GM21717 (cell line): ENCODE results near the gene GPR150.
"Not testable (repeated sequence)": the region's sequence is repeated elsewhere in the genome, so short reads cannot be mapped to it uniquely, and the experiment has no call there.

Source experiments
- ATAC-seq: cut with Tn5 transposase; IDR thresholded peaks from one replicate; pipeline ENCODE4 v1.9.1; 2021; ENCODE audit warnings: mild to moderate bottlenecking, moderate library complexity; ENCODE audit not compliant: unreplicated experiment

GPR150 gene

DNA sequence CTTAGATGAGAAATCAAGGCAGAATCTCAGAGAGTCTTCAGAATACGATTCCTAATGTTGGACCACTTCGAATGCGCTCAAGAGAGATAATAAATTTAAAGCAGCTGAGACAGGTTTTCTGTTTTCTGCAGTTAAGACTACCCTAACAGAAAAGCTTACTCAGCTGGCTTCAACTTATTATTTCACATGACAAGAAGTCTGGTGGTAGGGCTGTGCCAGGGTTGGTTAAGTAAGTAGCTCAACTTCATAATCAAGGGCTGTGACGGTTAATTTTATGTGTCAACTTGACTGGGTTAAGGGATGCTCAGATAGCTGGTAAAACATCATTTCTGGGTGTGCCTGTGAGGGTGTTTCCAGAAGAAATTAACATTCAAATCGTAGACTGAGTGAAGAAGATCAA lies 3.8 kb downstream of the GPR150 start:
- no peak for ATAC-seq

DNA sequence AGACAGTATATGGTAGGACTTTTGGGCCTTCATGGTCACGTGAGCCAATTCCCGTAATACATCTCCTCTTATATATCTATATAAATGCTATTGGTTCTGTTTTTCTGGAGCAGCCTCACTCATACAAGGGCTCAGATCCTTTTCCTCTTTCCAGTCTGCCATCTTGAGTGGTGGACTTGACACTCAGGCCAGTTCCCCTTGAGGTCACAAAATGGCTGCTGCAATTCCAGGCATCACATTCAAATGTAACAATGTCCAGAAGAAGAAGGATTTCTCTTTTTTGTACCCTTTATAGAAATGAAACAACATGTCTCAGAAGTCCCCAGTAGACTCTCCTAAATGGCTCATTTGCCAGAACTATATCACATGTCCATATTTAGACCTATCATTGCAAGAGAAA lies 4.5 kb downstream of the GPR150 start:
- no peak for ATAC-seq

DNA sequence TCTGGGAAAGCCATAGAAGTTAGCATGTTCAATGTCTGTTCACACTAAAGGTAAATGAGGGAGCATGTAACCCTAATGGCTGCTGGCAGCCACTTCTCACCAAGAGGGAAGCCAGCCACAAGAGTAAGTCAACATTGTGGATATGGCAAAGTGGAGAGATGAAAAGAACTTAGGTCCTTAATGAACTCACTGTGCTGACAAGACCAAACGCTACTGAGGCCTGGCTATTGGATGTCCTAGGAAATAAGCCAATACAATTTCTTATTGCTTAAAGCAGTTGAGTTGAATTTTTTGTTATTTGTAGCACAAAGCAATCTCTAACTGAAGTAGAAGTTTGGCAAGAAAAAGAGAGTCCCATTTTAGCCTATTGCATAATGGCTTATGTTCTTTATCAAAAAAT lies 6.8 kb downstream of the GPR150 start:
- no peak for ATAC-seq

DNA sequence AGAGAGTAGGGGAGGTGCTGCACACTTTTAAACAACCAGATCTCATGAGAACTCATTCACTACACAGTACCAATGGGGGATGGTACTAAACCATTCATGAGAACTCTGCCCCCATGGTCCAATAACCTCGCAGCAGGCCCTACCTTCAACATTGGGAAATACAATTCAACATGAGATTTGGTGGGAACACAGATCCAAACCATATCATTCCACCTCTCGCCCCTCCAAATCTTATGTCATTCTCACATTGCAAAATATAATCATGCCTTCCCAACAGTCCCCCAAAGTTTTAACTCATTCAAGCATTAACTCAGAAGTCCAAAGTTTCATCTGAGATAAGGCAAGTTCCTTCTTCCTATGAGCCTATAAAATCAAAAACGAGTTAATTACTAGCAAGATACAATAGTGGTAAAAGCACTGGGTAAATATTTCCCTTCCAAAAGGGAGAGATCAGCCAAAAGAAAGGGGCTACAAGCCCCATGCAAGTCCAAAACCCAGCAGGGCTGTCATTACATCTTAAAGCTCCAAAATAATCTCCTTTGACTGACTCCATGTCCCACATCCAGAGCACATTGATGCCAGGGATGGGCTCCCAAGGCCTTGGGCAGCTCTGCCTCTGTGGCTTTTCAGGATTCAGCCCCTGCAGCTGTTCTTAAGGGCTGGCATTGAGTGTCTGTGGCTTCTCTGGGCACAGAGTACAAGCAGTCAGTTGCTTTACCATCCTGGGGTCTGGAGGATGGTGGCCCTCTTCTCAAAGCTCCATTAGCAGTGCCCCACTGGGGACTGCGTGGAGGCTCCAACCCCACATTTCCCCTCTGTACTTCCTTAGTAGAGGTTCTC lies 8.3 kb downstream of the GPR150 start:
- ATAC-seq, result no peak

DNA sequence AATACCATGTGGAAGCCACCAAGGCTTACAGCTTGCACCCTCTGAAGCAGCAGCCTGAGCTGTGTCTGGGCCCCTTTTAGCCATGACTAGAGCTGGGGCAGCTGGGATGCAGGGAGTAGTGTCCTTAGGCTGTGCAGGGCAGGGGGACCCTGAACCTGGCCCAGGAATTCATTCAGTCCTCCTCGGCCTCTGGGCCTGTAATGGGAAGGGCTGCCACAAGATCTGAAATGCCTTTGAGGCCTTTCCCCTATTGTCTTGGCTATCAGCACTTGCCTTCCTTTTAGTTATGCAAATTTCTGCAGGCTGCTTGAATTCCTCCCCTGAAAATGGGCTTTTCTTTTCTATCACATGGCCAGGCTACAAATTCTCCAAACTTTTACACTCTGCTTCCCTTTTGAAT lies 9.0 kb downstream of the GPR150 start:
- no peak for ATAC-seq

DNA sequence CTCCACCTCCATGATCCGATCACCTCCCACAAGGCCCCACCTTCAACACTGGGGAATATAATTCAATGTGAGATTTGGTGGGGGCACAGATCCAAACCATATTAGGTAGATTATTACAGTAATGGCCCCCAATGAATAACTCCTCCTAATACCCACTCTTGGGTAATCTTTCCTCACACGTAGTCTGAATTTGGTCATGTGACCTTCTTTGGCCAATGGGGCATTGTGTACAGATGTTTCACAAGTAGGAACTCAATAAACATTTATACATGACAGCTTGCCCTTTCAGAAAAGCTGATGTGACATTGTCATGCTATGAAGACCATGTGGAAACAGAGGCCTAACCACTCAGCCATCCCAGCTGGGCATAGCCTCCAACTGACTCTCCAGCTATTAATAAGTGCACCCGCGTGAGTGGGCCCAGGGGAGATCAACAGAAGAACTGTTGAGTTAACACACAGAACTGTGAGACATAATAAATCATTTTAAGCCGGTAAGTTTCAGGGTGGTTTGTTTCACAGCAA lies 10.6 kb downstream of the GPR150 start:
- ATAC-seq, result no peak

DNA sequence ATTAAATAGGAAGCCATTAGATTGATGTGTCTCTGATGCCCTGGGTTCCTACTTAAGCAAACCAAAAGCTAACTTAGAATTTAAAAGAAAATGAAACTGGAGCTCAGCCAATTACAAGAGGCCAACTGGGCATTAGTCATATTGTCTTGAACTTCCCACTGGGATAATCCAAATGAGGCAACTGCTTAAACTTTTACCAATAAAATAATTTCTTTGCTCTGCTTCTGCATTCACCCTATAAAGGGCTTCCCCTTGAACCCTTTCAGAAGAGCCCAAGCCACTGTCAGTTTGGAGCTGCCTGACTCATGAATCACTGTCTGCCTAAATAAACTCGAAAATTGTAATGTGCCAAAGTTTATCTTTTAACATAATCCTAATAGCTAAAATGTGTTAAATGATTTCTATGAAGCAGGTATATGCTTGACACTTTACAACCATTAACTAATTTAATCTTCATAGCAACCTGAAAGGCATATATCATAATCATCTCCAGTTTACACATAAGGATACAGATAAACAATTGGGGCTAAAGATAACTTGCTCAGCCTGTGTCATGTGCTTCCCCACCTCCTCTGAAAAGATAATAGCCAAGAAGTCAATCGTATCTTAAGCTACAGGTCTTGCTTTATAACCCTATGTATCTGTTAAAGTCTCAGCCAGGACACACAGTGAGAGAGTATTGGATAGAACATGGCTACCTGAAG lies 11.5 kb downstream of the GPR150 start:
- no peak for ATAC-seq

DNA sequence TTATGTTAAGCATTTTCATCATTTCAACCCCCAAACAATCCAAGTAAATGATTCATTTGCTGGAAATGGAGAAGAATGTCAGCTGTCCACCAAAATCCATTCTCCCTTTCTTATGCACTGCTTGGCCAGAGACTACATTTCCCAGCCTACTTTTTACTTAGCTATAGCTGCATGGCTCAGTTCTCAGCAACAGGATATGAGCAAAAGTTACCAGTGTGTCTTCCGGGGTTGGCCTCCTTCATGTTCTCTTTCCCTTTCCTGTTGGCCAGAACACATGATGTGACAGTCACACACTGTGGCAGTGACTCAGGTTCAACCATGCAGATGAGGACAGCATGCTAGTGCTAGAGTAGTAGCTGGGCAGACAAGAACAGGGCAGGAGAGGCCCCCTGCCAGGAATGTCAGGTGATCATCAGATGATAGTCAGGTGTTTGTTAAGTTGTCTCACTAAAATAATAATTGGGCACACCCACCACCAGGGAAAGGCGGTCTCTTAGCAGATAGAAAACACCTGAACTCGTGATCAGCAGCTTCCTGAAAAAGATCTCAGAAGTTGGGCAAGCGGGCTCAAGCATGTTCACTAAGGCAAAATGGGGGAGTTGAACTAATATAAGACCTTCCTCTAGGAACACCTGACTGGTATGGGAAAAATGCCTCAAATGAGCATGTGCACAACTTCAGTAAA lies 12.2 kb downstream of the GPR150 start:
- peak; percentile 87 for ATAC-seq

DNA sequence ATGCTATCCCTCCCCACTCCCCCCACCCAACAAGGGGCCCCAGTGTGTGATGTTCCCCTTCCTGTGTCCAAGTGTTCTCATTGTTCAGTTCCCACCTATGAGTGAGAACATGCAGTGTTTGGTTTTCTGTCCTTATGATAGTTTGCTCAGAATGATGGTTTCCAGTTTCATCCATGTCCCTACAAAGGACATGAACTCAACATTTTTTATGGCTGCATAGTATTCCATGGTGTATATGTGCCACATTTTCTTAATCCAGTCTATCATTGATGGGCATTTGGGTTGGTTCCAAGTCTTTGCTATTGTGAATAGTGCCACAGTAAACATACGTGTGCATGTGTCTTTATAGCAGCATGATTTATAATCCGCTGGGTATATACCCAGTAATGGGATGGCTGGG lies 13.1 kb downstream of the GPR150 start:
- ATAC-seq, result not testable (repeated sequence)

DNA sequence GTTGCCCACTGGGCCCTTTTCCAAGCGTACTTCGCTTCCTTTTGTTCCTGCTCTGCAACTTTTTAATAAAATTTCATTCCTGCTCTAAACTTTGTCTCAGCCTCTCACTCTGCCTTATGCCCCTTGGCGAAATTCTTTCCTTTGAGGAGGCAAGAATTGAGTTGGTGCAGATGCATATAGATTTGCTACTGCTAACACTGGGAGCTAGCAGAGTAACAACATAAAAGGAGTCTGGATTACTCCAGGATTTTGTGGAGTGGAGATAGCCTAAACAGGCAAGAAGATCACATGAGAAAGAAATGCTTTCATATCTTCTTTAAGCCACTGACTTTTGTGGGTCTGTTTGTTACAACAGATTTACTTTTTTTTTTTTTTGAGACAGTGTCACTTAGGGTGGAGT lies 13.8 kb downstream of the GPR150 start:
- no peak for ATAC-seq

DNA sequence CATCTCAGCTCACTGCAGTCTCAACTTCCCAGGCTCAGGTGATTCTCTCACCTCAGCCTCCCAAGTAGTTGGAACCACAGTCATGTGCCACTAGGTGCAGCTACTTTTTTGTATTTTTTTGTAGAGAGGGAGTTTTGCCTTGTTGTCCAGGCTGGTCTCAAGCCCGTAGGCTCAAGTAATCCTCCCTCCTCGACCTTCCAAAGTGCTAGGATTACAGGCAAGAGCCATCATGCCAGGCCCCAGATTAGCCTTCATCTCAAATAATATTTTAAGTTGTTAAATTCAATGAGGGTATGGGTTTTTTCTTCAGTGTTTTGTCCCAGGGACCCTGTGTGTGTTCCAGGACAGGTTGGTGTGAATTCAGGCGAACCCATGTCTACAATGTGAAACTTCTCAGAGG lies 14.2 kb downstream of the GPR150 start:
- no peak for ATAC-seq

DNA sequence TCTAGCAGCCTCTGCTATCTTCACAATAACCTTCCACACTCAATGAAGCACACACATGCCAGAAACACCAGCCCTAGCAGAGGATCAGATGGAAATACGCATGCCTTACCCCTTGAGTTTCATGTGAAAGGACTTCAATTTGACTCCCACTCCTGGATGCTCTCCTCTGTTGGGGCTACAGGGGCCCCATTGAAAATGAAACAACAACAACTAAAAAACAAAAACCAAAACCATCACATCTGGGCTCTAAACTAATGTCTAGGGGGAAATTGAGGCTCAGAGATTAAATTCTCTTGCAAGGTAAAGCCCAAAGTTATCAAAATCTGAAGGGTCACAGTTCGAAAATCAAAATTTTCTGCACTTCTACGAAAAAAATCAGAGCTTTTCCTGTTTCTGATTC lies 18.7 kb downstream of the GPR150 start:
- no peak for ATAC-seq

DNA sequence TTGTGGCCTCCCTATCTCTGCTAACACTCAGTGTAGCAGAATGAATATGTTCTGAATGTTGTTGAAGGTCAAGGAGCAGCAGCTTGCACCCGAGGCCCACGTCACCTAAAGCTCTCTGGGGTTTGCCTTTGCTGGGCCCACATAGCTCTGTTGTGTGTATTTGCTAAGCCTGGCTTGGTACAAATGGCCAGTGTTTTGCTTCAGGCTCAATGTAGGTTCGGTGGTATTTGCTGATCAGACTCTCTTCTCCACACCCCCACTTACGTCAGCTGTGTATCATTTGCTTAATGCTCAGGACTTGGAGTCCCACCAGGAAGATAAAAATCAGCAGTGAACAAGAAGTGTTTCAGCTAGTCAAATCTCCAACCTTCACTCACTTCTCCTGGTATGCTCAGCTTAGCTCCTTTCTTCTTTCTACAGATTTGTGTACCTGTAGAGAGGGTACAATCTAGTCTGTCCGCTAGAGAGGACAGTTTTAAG lies 21.9 kb downstream of the GPR150 start:
- ATAC-seq, result no peak

DNA sequence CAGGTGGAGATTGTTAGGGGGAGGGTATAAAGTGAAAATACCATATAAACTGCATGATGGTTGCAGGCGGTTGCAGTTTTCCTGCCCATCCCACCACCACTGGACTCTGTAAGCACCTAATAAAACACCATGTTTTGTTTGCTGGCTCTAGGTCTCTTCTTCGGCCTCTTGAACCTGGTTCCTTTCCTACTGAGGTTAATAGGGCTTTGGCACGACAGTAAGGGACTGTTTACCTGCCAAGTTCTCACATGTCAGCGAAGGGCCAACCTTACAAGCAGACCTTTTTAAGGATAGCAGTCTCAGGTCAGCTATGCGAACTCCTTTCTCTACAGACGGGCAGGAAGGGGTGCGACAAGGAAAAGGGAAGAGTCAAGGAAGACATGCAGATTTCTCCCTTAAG lies 23.3 kb downstream of the GPR150 start:
- ATAC-seq, result no peak

DNA sequence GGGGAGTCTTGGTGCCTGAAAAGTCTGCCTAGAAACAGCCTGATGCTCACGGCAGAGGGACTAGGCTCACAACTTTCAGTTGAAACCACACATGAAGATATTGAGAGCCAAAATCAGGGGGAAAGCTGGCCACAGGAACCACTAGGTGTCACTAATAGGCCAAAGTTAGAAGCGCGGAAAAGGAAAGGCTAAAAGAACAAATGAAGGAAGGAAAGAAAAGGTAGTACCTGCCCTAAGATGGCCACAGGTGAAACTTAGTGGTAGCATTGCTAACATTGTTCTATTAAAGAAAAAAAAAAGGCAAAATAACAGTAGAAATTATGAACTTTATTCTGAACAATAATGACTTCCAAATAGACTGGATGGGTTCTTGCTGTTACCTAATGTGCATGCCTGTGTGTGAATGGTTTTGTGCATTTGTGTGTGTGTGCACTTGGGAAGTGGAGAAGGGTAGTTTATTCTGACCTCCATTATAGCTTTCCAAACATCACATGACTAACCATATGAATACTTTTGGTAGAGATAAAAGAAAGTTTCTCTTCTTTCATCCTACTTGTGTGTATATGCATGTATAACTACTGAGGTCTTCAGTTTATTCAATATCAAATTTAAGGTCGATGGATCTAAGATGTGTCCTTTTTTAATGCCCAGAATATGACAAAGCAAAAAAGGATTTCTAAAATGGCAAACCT lies 24.6 kb downstream of the GPR150 start:
- peak; percentile 45 for ATAC-seq

DNA sequence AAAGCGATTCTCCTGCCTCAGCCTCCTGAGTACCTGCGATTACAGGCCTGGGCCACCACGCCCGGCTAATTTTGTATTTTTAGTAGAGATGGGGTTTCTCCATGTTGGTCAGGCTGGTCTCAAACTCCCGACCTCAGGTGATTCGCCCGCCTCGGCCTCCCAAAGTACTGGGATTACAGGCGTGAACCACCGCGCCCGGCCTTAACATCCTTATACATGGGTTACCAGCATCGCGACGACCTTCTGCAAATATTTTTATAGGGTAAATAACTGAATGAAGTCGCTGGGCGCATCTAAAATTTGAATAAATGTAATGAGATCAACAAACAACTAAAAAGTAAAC lies 26.3 kb downstream of the GPR150 start:
- ATAC-seq, result not testable (repeated sequence)

DNA sequence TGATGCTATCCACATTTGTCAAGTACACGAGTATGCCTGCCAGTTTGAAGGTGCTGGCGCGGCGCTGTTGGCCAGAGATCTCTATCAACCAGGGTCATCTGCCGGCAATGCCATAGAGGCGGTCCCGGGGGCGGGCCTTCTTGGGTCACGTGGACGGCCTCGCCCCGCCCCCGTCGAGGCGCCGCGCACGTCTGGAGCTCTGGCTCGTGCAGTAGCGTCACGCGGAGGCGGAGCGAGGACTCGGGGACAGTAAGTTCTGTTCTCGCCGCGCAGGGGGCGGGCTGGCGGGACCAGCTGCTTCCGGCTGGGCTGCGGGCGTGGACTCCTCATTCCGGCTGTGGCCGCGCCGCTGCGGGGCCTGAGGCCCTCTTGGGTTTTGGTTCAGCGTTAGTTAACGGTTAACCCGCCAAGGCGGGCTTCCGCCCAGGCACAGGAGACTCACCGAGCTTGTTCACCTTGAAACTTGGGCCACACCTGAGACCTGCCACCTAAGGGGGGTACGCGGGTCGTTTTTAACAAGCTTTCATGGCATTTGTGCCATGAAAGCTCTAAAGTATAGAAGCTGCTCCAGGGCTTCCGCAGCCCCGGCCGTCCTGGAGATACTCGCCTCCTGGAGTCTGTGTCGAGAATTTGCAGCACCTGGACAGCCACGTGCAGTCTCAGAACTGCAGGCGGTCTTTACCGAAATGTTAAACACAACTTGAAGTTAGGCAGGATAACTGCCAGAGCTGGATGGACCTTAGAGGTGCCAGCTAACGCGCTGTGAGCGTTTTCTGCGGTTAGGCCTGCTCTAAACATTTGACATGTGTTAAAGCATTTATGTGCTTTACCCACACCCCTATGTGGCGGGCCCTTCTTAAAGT lies 26.9 kb downstream of the GPR150 start, which contains the start of gene RFESD:
Gene RFESD, plus strand, starts transcription at position 209 of the 863 bp plus-strand sequence. CDS start 5,495 bp downstream, outside the sequence.
- peak; percentile 97 for ATAC-seq

DNA sequence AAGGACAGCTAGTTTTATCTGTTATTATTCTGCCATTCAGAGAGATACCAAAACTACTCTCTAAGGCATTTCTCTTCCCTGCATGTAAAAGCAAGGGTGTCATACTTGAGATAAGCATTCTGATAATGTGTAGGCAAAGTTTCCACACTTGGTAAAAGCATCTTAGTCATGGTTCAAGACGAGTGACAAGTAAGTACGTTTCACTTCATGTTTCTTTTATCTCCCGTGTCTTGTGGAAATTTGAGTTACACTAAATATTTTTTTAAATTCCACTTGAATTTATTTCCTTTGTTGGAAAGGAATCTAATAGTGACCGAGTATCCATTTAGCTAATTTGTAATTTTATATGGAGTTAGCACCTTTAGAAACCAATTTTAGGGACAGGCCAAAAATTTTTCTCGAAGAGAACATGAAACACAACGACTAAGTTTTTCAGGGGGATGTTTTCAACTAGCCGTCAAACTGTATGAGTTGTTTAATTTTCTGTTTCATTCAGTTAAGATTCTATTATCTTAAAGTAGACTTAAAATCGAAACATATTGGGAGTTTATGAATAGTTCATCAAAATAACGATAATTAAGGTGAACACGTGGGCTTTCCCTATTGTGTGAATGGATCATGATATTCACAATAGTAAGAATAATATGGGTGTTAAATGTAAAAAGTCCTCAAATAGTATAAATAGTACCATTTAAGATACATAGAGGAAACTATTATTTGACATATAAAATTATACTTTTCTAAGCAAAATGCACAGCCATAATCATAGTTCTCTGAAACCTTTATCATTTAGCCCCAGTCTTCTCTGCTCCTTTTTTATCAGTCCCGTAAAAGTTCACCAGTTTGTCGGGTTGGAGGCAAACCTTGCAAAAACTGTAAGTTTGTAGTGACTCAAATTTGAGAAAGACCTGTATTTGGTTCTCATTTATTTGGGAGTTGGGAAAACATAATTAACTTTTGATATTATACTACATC lies 28.3 kb downstream of the GPR150 start:
- no peak for ATAC-seq

DNA sequence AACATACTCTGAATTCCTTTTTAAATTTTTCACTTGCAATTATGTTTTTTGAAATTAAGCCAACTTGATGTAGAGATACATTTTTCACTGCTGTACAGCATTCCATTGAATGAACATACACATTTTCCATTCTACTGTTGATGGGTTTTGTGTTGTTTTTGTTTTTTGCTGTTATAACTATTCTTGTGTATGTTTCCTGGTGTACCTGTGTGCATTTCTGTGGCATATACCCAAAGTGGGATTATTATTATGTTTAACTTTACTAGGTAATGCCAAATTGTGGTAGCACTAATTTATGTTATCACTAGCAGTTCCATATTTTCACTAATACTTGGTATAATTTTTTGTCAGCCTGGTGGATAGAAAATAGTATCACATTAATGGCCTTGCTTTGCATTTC lies 29.4 kb downstream of the GPR150 start:
- ATAC-seq, result no peak
